ENCODE results near the gene C1QTNF5. TPM values are rescaled to one million over a fixed set of nuclear protein-coding genes. Genes with fewer than 3 reads are reported as not detected.

C1QTNF5 gene
- total RNA-seq, 1 experiment from 2014 or later: not detected

DNA sequence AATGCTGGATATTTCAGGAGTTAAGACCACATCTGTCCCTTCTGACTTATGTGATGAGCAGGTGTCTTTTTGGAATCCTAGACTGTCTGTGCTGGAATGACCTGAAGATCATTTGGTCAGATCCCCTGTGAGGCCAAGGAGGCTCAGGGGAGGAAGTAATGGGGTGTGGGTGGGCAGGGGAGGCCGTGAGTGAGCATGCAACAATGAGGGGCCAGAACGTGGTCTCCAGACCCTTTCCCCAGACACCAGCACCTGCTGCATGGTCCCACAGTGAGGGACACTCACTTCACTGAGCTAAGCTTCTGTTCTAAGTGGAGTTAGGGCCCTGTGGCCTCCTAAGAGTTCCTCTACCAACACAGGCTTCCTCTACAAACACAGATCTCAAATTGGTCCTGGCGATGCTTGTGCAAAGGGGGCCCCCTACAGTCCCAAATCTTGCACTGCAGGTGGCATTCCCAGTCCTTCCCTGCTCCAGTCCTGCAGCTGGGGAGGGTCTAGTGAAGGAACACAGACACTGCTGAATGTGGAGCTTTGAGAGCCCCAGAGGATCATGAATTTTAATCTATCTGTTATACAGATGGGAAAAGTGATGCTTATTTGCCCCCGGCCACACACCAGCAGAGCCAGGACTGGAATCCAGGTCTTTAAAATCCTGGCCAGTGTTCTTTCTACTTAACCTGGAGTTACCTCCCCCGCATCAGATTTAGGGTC is 33.4 kb upstream of the C1QTNF5 start:
- POLR2A ChIA-PET: interaction anchor here (1.4 kb wide), 1 partner anchor 36 kb away, joined by 3 read pairs; no protein-coding TSS in a partner anchor
- DNase-seq (ENCODE audit: low read depth, low spot score): no peak
- CTCF ChIA-PET: interaction anchor here (0.5 to 7.5 kb wide), 11 partner anchors 9 to 732 kb away, joined by 3 to 54 read pairs (median 5); partner anchors contain the start of genes CBL, DPAGT1 and NLRX1
- Histone ChIP-seq H3K9ac (ENCODE audit: low read length) (no peak overlapping the region), H3K4me2 (ENCODE audit: low read length) (no peak overlapping the region), H3K4me1 (ENCODE audit: control insufficient read depth in 1 of 2, insufficient read depth in 2 of 2, low read length in 2 of 2) (peaks cover 19 to 39% of the 10 kb centered on the region in 2 experiments), H2AFZ (ENCODE audit: low read depth, low read length, poor library complexity, severe bottlenecking) (no peak overlapping the region), H4K20me1 (ENCODE audit: insufficient read depth) (no peaks in the 10 kb centered on the region), H3K9me2 (ENCODE audit: insufficient read depth) (no peaks in the 10 kb centered on the region), H3K9me3 (ENCODE audit: control insufficient read depth in 1 of 2, insufficient read depth in 1 of 2, low read depth in 1 of 2, low read length in 2 of 2) (no peaks in the 10 kb centered on the region), H3K4me3 (replicated peaks in 1 of 2; ENCODE audit: low read depth in 1 of 2, low read length in 2 of 2) (no peak overlapping the region), H3K79me2 (ENCODE audit: insufficient read depth, low read length) (no peaks in the 10 kb centered on the region), H3K36me3 (ENCODE audit: control insufficient read depth in 1 of 2, insufficient read depth in 2 of 2, low read length in 2 of 2) (no peaks in the 10 kb centered on the region), H3K27me3 (ENCODE audit: insufficient read depth, low read length) (no peaks in the 10 kb centered on the region), H3K27ac (ENCODE audit: low read depth, low read length) (no peak overlapping the region)
- intact Hi-C loops (cut with micrococcal nuclease): loop anchor here (1.0 kb wide), 1 partner anchor 18 kb away; no protein-coding TSS in a partner anchor
- RAD21 ChIA-PET (ENCODE audit: low non-redundant PET in 1 of 2, low total read pairs in 2 of 2, uncharacterized antibody in 2 of 2, unreplicated experiment in 2 of 2): interaction anchor here (0.6 to 0.9 kb wide), 2 partner anchors 18 kb away, joined by 3 to 4 read pairs; no protein-coding TSS in a partner anchor
- BruUV-seq (replicated peaks): no TSS peak
- TF ChIP-seq CEBPB (IDR thresholded peaks at IDR 0.05; ENCODE audit: low read depth) (no peak), ZFX (IDR thresholded peaks at IDR 0.05) (no peak), RAD21 (IDR thresholded peaks at IDR 0.05; ENCODE audit: low read depth) (peak; percentile 96), EZH2phosphoT487 (IDR thresholded peaks at IDR 0.05; ENCODE audit: borderline replicate concordance) (no peak), YY1 (IDR thresholded peaks at IDR 0.05; ENCODE audit: extremely low read depth, insufficient replicate concordance, low read depth, low read length) (peak; percentile 37), SIN3A (IDR thresholded peaks at IDR 0.05; ENCODE audit: low read depth) (no peak), JUND (IDR thresholded peaks at IDR 0.05) (no peak)
- TF ChIP-seq, protein P1, sequence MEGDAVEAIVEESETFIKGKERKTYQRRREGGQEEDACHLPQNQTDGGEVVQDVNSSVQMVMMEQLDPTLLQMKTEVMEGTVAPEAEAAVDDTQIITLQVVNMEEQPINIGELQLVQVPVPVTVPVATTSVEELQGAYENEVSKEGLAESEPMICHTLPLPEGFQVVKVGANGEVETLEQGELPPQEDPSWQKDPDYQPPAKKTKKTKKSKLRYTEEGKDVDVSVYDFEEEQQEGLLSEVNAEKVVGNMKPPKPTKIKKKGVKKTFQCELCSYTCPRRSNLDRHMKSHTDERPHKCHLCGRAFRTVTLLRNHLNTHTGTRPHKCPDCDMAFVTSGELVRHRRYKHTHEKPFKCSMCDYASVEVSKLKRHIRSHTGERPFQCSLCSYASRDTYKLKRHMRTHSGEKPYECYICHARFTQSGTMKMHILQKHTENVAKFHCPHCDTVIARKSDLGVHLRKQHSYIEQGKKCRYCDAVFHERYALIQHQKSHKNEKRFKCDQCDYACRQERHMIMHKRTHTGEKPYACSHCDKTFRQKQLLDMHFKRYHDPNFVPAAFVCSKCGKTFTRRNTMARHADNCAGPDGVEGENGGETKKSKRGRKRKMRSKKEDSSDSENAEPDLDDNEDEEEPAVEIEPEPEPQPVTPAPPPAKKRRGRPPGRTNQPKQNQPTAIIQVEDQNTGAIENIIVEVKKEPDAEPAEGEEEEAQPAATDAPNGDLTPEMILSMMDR (IDR thresholded peaks at IDR 0.05 in 2 of 3, conservative IDR thresholded peaks at IDR 0.05 in 1 of 3; ENCODE audit: borderline replicate concordance in 1 of 3, insufficient read depth in 1 of 3, low read depth in 2 of 3, low read length in 2 of 3): peak; percentile 94 to 96 (median 95)
- peak; percentile 80 for ATAC-seq
